H1 (cell line): ENCODE data around the gene NKG7.

Experiments used
- CEBPB ChIP-seq: IDR thresholded peaks from 2 replicates; pipeline ENCODE4 v1.6.1; 2012; ENCODE audit warnings: low read depth, low read length
- CREB1 ChIP-seq: IDR thresholded peaks from 2 replicates; pipeline ENCODE4 v1.6.1; 2012; ENCODE audit warnings: inconsistent platforms
- CTCF ChIP-seq, 3 experiments: IDR thresholded peaks; 1 replicate in 2 of 3; 2 replicates in 1 of 3; pipeline versions ENCODE4 v1.5.1 to v1.6.1; 2011; ENCODE audit warnings: low read length in 3 of 3, mild to moderate bottlenecking in 3 of 3, inconsistent platforms in 2 of 3, low read depth in 1 of 3, moderate library complexity in 1 of 3; ENCODE audit not compliant: insufficient read depth in 1 of 3; ENCODE audit errors: control extremely low read depth in 1 of 3
- EP300 ChIP-seq, 2 experiments: IDR thresholded peaks; 1 replicate in 1 of 2; 2 replicates in 1 of 2; pipeline ENCODE4 v1.6.1; 2011 to 2012; ENCODE audit warnings: low read depth in 2 of 2, low read length in 2 of 2, mild to moderate bottlenecking in 2 of 2, borderline replicate concordance in 1 of 2, inconsistent platforms in 1 of 2, moderate library complexity in 1 of 2
- GABPA ChIP-seq: IDR thresholded peaks from 2 replicates; pipeline ENCODE4 v1.6.1; 2011; ENCODE audit warnings: mild to moderate bottlenecking, low read length, moderate library complexity, borderline replicate concordance; ENCODE audit not compliant: insufficient read depth
- JUN ChIP-seq: IDR thresholded peaks from 2 replicates; pipeline ENCODE4 v1.6.1; 2011; ENCODE audit warnings: low read depth, mild to moderate bottlenecking, improper control_type of control experiment, low read length
- KDM1A ChIP-seq: fragments of 200-600, 300-600 bp; sonication (generic); IDR thresholded peaks from 2 replicates; pipeline ENCODE4 v1.7.1; 2016; ENCODE audit warnings: mild to moderate bottlenecking, low read length, borderline replicate concordance
- NRF1 ChIP-seq: IDR thresholded peaks from 2 replicates; pipeline ENCODE4 v1.6.1; 2011; ENCODE audit warnings: mild to moderate bottlenecking, low read depth, low read length, improper control_type of control experiment
- POLR2A ChIP-seq, 2 experiments: IDR thresholded peaks; 1 replicate in 1 of 2; 2 replicates in 1 of 2; pipeline ENCODE4 v1.6.1; 2011; ENCODE audit warnings: low read depth in 2 of 2, low read length in 2 of 2, mild to moderate bottlenecking in 2 of 2; ENCODE audit errors: control extremely low read depth in 1 of 2
- POLR2AphosphoS5 ChIP-seq: IDR thresholded peaks from 2 replicates; pipeline ENCODE4 v1.6.1; 2011; ENCODE audit warnings: low read depth, low read length
- SIN3A ChIP-seq, 2 experiments: IDR thresholded peaks in 1 of 2; conservative IDR thresholded peaks in 1 of 2; 2 replicates each; pipeline ENCODE4 v1.6.1; 2011 to 2012; ENCODE audit warnings: low read length in 2 of 2, improper control_type of control experiment in 1 of 2, low read depth in 1 of 2, mild to moderate bottlenecking in 1 of 2
- SP4 ChIP-seq: IDR thresholded peaks from 2 replicates; pipeline ENCODE4 v1.6.1; 2012; ENCODE audit warnings: low read length, inconsistent platforms
- TF ChIP-seq, protein P1 (sequence below): IDR thresholded peaks from 2 replicates; pipeline ENCODE4 v1.6.1; 2012; ENCODE audit warnings: inconsistent platforms
- TF ChIP-seq, protein P2 (sequence below): IDR thresholded peaks from 2 replicates; pipeline ENCODE4 v1.6.1; 2011; ENCODE audit warnings: low read length, improper control_type of control experiment

DNA sequence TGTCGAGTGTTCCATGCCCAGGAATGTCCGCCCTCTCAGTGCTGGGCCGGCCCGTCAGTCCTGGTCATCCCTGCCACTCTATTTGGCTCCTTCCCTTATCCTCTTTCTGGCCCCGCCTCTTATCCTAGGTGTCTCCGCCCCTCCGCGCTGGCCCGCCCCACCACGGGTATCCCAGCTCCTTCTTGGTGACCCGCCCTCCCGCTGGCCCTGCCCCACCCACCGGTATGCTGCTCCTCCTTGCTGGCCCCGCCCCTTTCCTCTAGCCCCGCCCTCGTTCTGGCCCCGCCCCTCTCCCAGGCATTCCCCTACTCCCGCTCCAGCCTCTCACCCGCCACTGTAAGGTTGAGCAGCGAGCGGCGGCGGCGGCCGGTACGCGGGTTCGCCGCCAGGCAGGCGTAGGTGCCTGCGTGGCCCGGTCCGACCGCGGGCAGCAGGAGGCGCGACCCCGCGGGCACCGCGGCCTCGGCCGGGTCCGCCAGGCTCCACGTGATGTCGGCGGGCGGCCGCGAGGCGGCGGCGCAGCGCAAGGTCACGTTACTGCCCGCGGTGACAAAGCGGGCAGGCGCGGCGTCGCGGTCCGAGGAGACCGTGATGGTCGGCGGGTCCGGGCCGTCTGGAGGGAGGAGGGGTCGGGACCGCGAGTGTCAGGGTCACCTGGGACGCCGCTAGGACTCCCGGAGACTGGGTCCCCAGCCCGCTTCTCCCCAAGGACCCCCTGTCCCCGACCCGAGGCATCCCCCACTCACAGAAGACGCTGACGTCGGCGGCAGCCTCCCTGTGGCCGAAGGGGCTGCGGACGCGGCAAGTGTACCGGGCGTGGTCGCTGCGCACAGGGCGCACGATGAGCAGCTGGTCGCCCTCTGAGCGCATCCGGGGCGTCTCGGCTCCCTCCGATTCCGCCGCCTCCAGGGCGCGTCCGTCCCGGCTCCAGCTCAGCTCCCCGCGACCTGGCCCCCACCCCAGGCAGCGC lies 32.5 kb downstream of the NKG7 start:
- TF ChIP-seq, protein P1, sequence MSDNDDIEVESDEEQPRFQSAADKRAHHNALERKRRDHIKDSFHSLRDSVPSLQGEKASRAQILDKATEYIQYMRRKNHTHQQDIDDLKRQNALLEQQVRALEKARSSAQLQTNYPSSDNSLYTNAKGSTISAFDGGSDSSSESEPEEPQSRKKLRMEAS: peak; percentile 93
- TF ChIP-seq CTCF (IDR thresholded peaks at IDR 0.05; ENCODE audit: control extremely low read depth in 1 of 3, insufficient read depth in 1 of 3, low read depth in 1 of 3, low read length in 3 of 3): peak; percentile 25 to 47 (median 44)
- TF ChIP-seq GABPA: no peak
- peak in 1 of 2 experiments; percentile 34; a peak in 1 of 4 replicates for TF ChIP-seq SIN3A (conservative IDR thresholded peaks at IDR 0.05 in 1 of 2, IDR thresholded peaks at IDR 0.05 in 1 of 2; ENCODE audit: low read depth in 1 of 2, low read length in 2 of 2)
- peak in 1 of 2 experiments; percentile 73; a peak in 1 of 3 replicates for TF ChIP-seq POLR2A (IDR thresholded peaks at IDR 0.05; ENCODE audit: control extremely low read depth in 1 of 2, low read depth in 2 of 2, low read length in 2 of 2)
- no peak for TF ChIP-seq NRF1
- TF ChIP-seq POLR2AphosphoS5: peak; percentile 67
- peak; percentile 36; the same call in 1 of the 2 replicates for TF ChIP-seq CREB1
- no peak for TF ChIP-seq JUN
- 0 out of 2 replicates have a peak, but pooled peaks have one; percentile 91 for TF ChIP-seq SP4
- no peak for TF ChIP-seq EP300 (IDR thresholded peaks at IDR 0.05; ENCODE audit: borderline replicate concordance in 1 of 2, low read depth in 2 of 2, low read length in 2 of 2)
- no peak for TF ChIP-seq KDM1A
- TF ChIP-seq, protein P2, sequence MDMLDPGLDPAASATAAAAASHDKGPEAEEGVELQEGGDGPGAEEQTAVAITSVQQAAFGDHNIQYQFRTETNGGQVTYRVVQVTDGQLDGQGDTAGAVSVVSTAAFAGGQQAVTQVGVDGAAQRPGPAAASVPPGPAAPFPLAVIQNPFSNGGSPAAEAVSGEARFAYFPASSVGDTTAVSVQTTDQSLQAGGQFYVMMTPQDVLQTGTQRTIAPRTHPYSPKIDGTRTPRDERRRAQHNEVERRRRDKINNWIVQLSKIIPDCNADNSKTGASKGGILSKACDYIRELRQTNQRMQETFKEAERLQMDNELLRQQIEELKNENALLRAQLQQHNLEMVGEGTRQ: peak; percentile 78
- TF ChIP-seq CEBPB: no peak
